Measurements from ENCODE around the gene CDK14.
"Not testable (repeated sequence)": the region's sequence is repeated elsewhere in the genome, so short reads cannot be mapped to it uniquely, and the experiment has no call there.

Gene CDK14

GRCh38 chr7:90721869-90722431, 125.8 kb downstream of the CDK14 start:
- no peaks in the 10 kb centered on the region for H3K4me1 Mint-ChIP-seq (ENCODE audit: low read depth)
- no peak overlapping the region for H3K27ac Mint-ChIP-seq
- H3K36me3 Mint-ChIP-seq (ENCODE audit: low read depth): no peaks in the 10 kb centered on the region

GRCh38 chr7:90723233-90723632, 127.1 kb downstream of the CDK14 start:
- no peak overlapping the region for H3K27ac Mint-ChIP-seq
- H3K36me3 Mint-ChIP-seq (ENCODE audit: low read depth): no peaks in the 10 kb centered on the region

More at GRCh38 chr7:90721869-90722431, 125.8 kb downstream of the CDK14 start:
- no peak for DNase-seq
- Mint-ChIP-seq H3K4me3 (no peak overlapping the region), H3K27me3 (no peaks in the 10 kb centered on the region), H3K9me3 (no peaks in the 10 kb centered on the region)

DNA sequence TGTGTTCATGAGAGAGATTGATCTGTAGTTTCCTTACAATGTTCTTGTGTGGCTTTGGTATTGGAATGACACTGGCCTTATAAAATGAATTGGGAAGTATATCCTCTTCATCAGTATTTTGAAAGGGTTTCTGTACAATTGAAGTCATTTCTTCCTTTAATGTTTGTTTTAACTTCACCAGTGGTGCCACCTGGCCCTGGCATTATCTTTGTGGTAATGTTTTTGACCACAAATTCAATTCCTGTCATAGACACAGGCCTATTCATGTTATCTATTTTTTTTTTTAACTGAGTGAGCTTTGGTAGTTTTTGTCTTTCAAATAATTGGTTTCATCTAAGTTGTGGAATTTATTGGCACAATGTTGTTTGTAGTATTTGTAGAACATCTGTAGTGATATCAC, 127.7 kb downstream of the CDK14 start:
- Mint-ChIP-seq H3K36me3 (ENCODE audit: low read depth) (no peaks in the 10 kb centered on the region), H3K9me3 (no peaks in the 10 kb centered on the region), H3K4me1 (ENCODE audit: low read depth) (no peaks in the 10 kb centered on the region), H3K4me3 (no peak overlapping the region), H3K27me3 (no peaks in the 10 kb centered on the region), H3K27ac (no peak overlapping the region)
- no peak for DNase-seq

More at GRCh38 chr7:90723233-90723632, 127.1 kb downstream of the CDK14 start:
- no peak overlapping the region for H3K4me3 Mint-ChIP-seq
- H3K9me3 Mint-ChIP-seq: no peaks in the 10 kb centered on the region
- H3K27me3 Mint-ChIP-seq: no peaks in the 10 kb centered on the region
- H3K4me1 Mint-ChIP-seq (ENCODE audit: low read depth): no peaks in the 10 kb centered on the region
- no peak for DNase-seq

- Mint-ChIP-seq H3K27me3 (no peaks in the 10 kb centered on the region), H3K4me1 (ENCODE audit: low read depth) (no peaks in the 10 kb centered on the region), H3K9me3 (peaks cover 2% of the 10 kb centered on the region), H3K27ac (no peak overlapping the region), H3K36me3 (ENCODE audit: low read depth) (no peaks in the 10 kb centered on the region), H3K4me3 (no peak overlapping the region)
- no peak for DNase-seq
Observed at GRCh38 chr7:90726120-90726519, 130.0 kb downstream of the CDK14 start.

DNA sequence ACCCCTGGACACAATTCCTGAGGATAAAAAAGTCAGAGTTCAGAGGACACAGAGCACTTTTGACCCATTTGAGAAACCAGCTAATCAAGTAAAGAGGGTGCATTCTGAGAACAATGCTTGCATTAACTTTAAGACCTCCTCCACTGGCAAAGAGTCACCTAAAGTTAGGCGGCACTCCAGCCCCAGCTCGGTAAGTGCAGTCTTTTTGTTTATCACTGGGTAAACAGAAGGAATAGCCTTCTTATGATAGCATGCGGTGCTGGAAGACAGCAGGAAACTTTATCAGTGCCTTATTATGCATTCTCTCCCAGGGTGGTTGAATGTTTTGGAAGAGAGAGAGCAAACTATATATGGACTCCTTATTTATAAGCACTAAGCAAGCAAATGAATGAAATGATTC, 130.5 kb downstream of the CDK14 start:
- H3K4me1 Mint-ChIP-seq (ENCODE audit: low read depth): no peaks in the 10 kb centered on the region
- H3K36me3 Mint-ChIP-seq (ENCODE audit: low read depth): no peaks in the 10 kb centered on the region
- H3K9me3 Mint-ChIP-seq: peaks cover 2% of the 10 kb centered on the region
- H3K4me3 Mint-ChIP-seq: no peak overlapping the region
- no peak for DNase-seq
- no peak overlapping the region for H3K27ac Mint-ChIP-seq
- H3K27me3 Mint-ChIP-seq: no peaks in the 10 kb centered on the region

DNA sequence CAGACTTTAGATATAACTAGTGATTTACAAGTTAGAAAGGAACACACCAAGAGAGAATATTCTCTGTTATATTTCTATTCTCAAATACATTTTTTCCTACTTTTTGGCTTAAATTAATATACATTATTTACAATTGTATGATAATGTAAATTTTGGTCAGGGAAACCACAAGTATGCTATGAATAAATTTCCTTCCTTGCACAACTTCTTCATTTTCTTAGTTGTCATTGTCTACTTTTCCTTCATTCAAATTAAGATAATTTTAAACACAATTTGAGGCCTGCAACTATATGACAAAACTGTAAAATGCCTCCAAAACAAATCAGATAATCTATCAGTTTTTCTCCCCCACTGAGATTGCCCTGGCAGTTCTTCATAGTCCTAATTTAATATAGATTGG, 131.3 kb downstream of the CDK14 start:
- DNase-seq: no peak
- H3K4me1 Mint-ChIP-seq (ENCODE audit: low read depth): no peaks in the 10 kb centered on the region
- H3K27ac Mint-ChIP-seq: no peak overlapping the region
- H3K9me3 Mint-ChIP-seq: peaks cover 2% of the 10 kb centered on the region
- H3K36me3 Mint-ChIP-seq (ENCODE audit: low read depth): no peaks in the 10 kb centered on the region
- H3K4me3 Mint-ChIP-seq: no peak overlapping the region
- H3K27me3 Mint-ChIP-seq: no peaks in the 10 kb centered on the region

DNA sequence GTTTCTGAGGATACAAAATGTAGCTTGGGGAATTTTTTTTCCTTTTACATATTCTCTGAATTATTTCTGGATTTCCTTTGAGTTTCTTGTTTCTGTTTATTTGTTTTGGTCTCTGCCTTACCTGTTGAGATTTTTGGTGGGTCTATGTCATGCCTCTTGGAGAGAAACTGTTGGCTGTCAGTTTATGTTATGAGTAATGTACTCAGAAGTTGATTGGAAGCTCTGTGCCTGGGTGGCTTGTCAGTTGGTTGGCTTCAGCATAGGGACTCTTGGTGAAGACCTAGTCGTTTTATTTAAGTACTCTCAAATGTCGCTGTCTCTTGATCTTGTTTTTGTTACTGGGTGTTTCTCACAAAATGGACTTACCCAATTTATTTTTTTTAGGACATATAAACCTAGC, 132.4 kb downstream of the CDK14 start:
- Mint-ChIP-seq H3K4me3 (no peak overlapping the region), H3K9me3 (peaks cover 8% of the 10 kb centered on the region), H3K4me1 (ENCODE audit: low read depth) (no peaks in the 10 kb centered on the region), H3K36me3 (ENCODE audit: low read depth) (no peaks in the 10 kb centered on the region), H3K27me3 (no peaks in the 10 kb centered on the region), H3K27ac (no peak overlapping the region)
- no peak for DNase-seq

DNA sequence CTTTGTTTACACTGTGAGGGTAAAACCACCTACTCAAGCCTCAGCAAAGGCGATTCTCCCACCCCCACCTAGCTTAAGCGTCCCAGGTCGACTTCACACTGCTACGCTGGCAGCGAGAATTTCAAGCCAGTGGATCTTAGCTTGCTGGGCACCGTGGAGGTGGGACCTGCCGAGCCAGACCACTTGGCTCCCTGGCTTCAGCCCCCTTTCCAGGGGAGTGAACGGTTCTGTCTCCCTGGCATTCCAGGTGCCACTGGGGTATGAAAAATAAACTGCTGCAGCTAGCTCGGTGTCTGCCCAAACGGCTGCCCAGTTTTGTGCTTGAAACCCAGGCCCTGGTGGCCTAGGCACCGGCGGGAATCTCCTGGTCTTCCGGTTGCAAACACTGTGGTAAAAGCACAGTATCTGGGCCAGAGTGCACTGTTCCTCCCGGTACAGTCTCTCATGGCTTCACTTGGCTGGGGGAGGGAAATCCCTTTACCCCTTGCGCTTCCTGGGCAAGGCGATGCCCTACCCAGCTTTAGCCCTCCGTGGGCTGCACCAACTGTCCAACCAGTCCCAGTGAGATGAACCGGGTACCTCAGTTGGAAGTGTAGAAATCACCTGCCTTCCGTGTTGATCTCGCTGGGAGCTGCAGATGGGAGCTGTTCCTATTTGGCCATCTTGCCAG, 139.6 kb downstream of the CDK14 start:
- H3K4me3 Mint-ChIP-seq; H3K36me3 Mint-ChIP-seq (ENCODE audit: low read depth); H3K27me3 Mint-ChIP-seq; H3K27ac Mint-ChIP-seq; H3K4me1 Mint-ChIP-seq (ENCODE audit: low read depth); H3K9me3 Mint-ChIP-seq; DNase-seq: not testable (repeated sequence)

- Mint-ChIP-seq H3K27ac (no peak overlapping the region), H3K4me3 (no peak overlapping the region), H3K36me3 (ENCODE audit: low read depth) (no peaks in the 10 kb centered on the region), H3K9me3 (peaks cover 8% of the 10 kb centered on the region), H3K27me3 (peaks cover 3% of the 10 kb centered on the region), H3K4me1 (ENCODE audit: low read depth) (peaks cover 10% of the 10 kb centered on the region)
- no peak for DNase-seq
Observed at GRCh38 chr7:90736316-90736715, 140.2 kb downstream of the CDK14 start.

GRCh38 chr7:90736968-90737939, 141.1 kb downstream of the CDK14 start:
- Mint-ChIP-seq H3K36me3 (ENCODE audit: low read depth) (no peaks in the 10 kb centered on the region), H3K4me3 (no peak overlapping the region), H3K27ac (no peak overlapping the region), H3K4me1 (ENCODE audit: low read depth) (peaks cover 10% of the 10 kb centered on the region), H3K27me3 (peaks cover 3% of the 10 kb centered on the region), H3K9me3 (peaks cover 8% of the 10 kb centered on the region)
- DNase-seq: no peak

DNA sequence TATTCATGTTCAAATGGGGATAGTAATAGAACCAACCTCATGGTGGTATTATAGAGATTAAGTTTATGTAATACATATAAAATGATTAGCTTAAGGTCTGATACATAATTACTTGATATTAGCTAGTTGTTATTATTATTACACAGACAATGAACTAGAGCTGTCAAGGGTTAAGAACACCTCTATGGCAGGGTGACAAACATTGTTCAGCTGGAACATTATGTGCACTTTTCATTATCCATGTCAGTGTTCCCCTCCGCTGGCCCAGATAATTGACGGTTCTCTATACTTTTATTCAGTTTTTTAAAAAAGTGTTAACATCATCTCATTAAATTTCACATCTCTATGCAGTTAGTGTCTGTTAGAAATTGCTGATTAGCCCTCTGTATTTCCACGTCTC, 142.1 kb downstream of the CDK14 start:
- Mint-ChIP-seq H3K4me1 (ENCODE audit: low read depth) (peaks cover 10% of the 10 kb centered on the region), H3K36me3 (ENCODE audit: low read depth) (no peaks in the 10 kb centered on the region), H3K27ac (no peak overlapping the region), H3K9me3 (peaks cover 2% of the 10 kb centered on the region), H3K27me3 (peaks cover 3% of the 10 kb centered on the region), H3K4me3 (no peak overlapping the region)
- no peak for DNase-seq

DNA sequence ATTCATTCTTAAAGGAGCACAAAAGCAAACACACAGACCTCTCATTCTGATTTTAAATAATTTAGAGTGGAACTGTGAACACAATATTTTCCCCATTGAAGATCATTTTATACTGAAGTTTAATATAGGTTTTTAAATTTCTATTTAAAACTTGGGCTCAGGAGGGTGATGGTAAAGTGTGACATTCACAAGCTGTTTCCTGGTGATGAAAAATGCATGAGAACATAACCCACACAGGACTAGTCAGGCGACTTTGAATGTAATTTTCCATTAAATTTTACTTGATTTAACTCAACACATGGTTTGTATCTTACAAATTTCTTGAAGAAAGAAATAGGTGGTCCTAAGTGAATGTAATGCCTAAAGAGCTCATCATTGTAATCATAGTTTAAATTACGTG, 143.6 kb downstream of the CDK14 start:
- no peak overlapping the region for H3K4me3 Mint-ChIP-seq
- no peak overlapping the region for H3K27ac Mint-ChIP-seq
- peaks cover 3% of the 10 kb centered on the region for H3K27me3 Mint-ChIP-seq
- DNase-seq: no peak
- H3K4me1 Mint-ChIP-seq (ENCODE audit: low read depth): peaks cover 10% of the 10 kb centered on the region
- no peaks in the 10 kb centered on the region for H3K36me3 Mint-ChIP-seq (ENCODE audit: low read depth)
- H3K9me3 Mint-ChIP-seq: no peaks in the 10 kb centered on the region

GRCh38 chr7:90740386-90740785, 144.3 kb downstream of the CDK14 start:
- no peak overlapping the region for H3K27ac Mint-ChIP-seq
- H3K27me3 Mint-ChIP-seq: no peaks in the 10 kb centered on the region
- H3K36me3 Mint-ChIP-seq (ENCODE audit: low read depth): no peaks in the 10 kb centered on the region
- H3K9me3 Mint-ChIP-seq: no peaks in the 10 kb centered on the region
- peaks cover 10% of the 10 kb centered on the region for H3K4me1 Mint-ChIP-seq (ENCODE audit: low read depth)
- no peak overlapping the region for H3K4me3 Mint-ChIP-seq
- DNase-seq: no peak

DNA sequence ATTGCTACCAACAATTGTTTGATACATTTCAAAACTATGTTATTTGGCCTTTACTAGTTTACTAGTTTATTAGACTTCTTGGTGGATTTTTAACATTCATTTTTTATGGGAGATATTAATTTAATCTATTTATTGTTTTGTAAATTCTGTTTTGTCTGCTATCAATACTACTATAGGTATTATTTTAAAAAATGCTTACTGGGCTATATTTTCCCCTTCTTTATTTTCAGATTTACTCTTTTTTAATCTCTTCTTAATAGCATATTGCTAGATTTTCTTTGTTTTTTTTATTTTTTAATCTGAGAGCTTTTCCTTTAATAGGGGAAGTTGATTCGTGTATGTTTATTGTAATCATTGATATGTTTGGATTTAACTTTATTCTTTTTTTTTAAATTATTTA, 147.5 kb downstream of the CDK14 start:
- H3K4me3 Mint-ChIP-seq: no peak overlapping the region
- H3K27me3 Mint-ChIP-seq: no peaks in the 10 kb centered on the region
- no peaks in the 10 kb centered on the region for H3K36me3 Mint-ChIP-seq (ENCODE audit: low read depth)
- no peaks in the 10 kb centered on the region for H3K4me1 Mint-ChIP-seq (ENCODE audit: low read depth)
- DNase-seq: no peak
- no peak overlapping the region for H3K27ac Mint-ChIP-seq
- H3K9me3 Mint-ChIP-seq: no peaks in the 10 kb centered on the region

GRCh38 chr7:90747516-90747915, 151.4 kb downstream of the CDK14 start:
- H3K27ac Mint-ChIP-seq: no peak overlapping the region
- no peaks in the 10 kb centered on the region for H3K36me3 Mint-ChIP-seq (ENCODE audit: low read depth)
- no peaks in the 10 kb centered on the region for H3K9me3 Mint-ChIP-seq
- H3K4me3 Mint-ChIP-seq: no peak overlapping the region
- H3K27me3 Mint-ChIP-seq: no peaks in the 10 kb centered on the region
- H3K4me1 Mint-ChIP-seq (ENCODE audit: low read depth): no peaks in the 10 kb centered on the region
- no peak for DNase-seq

Measured in activated T-cell treated with anti-CD3 and anti-CD28 coated beads, Interleukin-2, amount 50 U/mL, for 24 hours (primary cell).